ENCODE measurements around the gene RRP12. TPM values are rescaled to one million over a fixed set of nuclear protein-coding genes. Genes with fewer than 3 reads are reported as not detected.

The RRP12 gene
- total RNA-seq = 35.8 and 40.9 TPM in 2 replicates
- polyA plus RNA-seq = 11.9 and 13.6 TPM in 2 replicates
- 10.3 and 10.9 TPM in 2 replicates for polyA plus RNA-seq (2011; cell fraction: cytosol; rRNA removed)
- 45.6 and 45.9 TPM in 2 replicates for polyA plus RNA-seq (2011; cell fraction: nucleus; rRNA removed)
- polyA plus RNA-seq (2012) = 22.5 and 22.6 TPM in 2 replicates
- 25.5 and 35.2 TPM in 2 replicates for polyA minus RNA-seq
- polyA minus RNA-seq (2011; cell fraction: cytosol; rRNA and poly(A)+ RNA removed) = 25.8 TPM
- 28.9 and 36.4 TPM in 2 replicates for polyA minus RNA-seq (2011; cell fraction: nucleus; rRNA and poly(A)+ RNA removed)
- percentile 50 among the genes with signal in this experiment for Bru-seq, nascent RNA
- percentile 63 among the genes with signal in this experiment for BruChase-seq, experiment 1, labeled RNA remaining after a 6-hour chase
- BruChase-seq, experiment 2, labeled RNA remaining after a 2-hour chase = percentile 60 among the genes with signal in this experiment
- long read RNA-seq, full-length matches to known transcripts = 29 of 60 reads
- long read RNA-seq, partial matches to known transcripts = 22 of 60 reads
- long read RNA-seq, other reads (novel, unspliced or antisense) = 9 of 60 reads

- Histone ChIP-seq H2AFZ (ENCODE audit: low read depth, low read length) (peak within 1 kb of the TSS; percentile 58), H3K9ac (replicated peaks; ENCODE audit: extremely low read depth, insufficient read depth, low read length) (peak within 1 kb of the TSS; percentile 90), H4K20me1 (replicated peaks; ENCODE audit: control insufficient read depth, extremely low read depth, insufficient read depth, low read length) (no peaks in the 10 kb centered on the region), H3K9me3 (replicated peaks; ENCODE audit: control insufficient read depth, insufficient read depth, low read length) (no peaks in the 10 kb centered on the region), H3K36me3 (ENCODE audit: control insufficient read depth in 2 of 2, extremely low read depth in 1 of 2, insufficient read depth in 2 of 2, low read length in 2 of 2) (peaks cover 0 to 3% of the 10 kb centered on the region in 2 experiments), H3K79me2 (ENCODE audit: control insufficient read depth, insufficient read depth, low read length) (peaks cover 4% of the 10 kb centered on the region), H3K4me2 (ENCODE audit: insufficient read depth, low read length) (peak within 1 kb of the TSS; percentile 94), H3K27ac (ENCODE audit: insufficient read depth, low read depth, low read length) (peak within 1 kb of the TSS; percentile 75), H3K27me3 (ENCODE audit: control insufficient read depth in 2 of 2, insufficient read depth in 2 of 2, low read length in 2 of 2) (no peaks in the 10 kb centered on the region), H3K4me1 (ENCODE audit: control insufficient read depth, extremely low read depth, insufficient read depth, low read length) (peaks cover 10% of the 10 kb centered on the region), H3K9me1 (replicated peaks; ENCODE audit: control insufficient read depth, extremely low read depth, insufficient read depth, low read length) (no peaks in the 10 kb centered on the region), H3K4me3 (replicated peaks in 1 of 3; ENCODE audit: insufficient read depth in 1 of 3, low read depth in 1 of 3, low read length in 3 of 3) (peak within 1 kb of the TSS; percentile 54 to 84 (median 58))
- dilution Hi-C loops (cut with MboI; ENCODE audit: extremely low pct_ligation_motif_present, low sequenced_read_pairs) (no loop called here), intact Hi-C loops (cut with micrococcal nuclease) (loop anchor here (1.0 to 2.0 kb wide), 2 partner anchors 44 to 67 kb away; partner anchors contain the start of gene FRAT2)
- peak; percentile 97 for DNase-seq (ENCODE audit: low read depth, low spot score)
- TF ChIP-seq JUN (IDR thresholded peaks at IDR 0.05; ENCODE audit: borderline replicate concordance, insufficient read depth, insufficient read length, low read depth) (peak; percentile 27), CTCF (IDR thresholded peaks at IDR 0.05; ENCODE audit: extremely low read depth in 1 of 2, insufficient read depth in 1 of 2, low read depth in 1 of 2, low read length in 2 of 2) (peak in 1 of 2 donors; percentile 5), MAX (IDR thresholded peaks at IDR 0.05; ENCODE audit: insufficient read depth, insufficient read length) (peak; percentile 98), POLR2A (IDR thresholded peaks at IDR 0.05; ENCODE audit: low read depth, low read length) (no peak), FOS (IDR thresholded peaks at IDR 0.05; ENCODE audit: borderline replicate concordance, insufficient read depth, low read length) (no peak), POLR2AphosphoS5 (IDR thresholded peaks at IDR 0.05; ENCODE audit: insufficient read depth, low read depth, low read length) (peak; percentile 41), MYC (IDR thresholded peaks at IDR 0.05; ENCODE audit: low read depth, low read length) (peak; percentile 55)
- peak; percentile 96 for FAIRE-seq
- TSS peak; percentile 79 for BruUV-seq (replicated peaks)
- ChIA-PET CTCF (interaction anchor here (0.7 to 2.7 kb wide), 10 partner anchors 19 to 328 kb away, joined by 3 to 14 read pairs (median 6); partner anchors contain the start of gene FRAT2), POLR2A (interaction anchor here (0.6 to 1.2 kb wide), 4 partner anchors 36 to 116 kb away, joined by 3 to 4 read pairs (median 3); partner anchors contain the start of gene ARHGAP19)
Measured at GRCh38 chr10:97400665-97401454, at the start of gene RRP12. Gene RRP12, minus strand, starts transcription at chr10:97401340. Its CDS starts 109 bp downstream, at chr10:97401231.

Data from endothelial cell of umbilical vein (primary cell).